Vagina (tissue), 2 donors: ENCODE measurements around the gene ACBD3. TPM values are rescaled to one million over a fixed set of nuclear protein-coding genes. Genes with fewer than 3 reads are reported as not detected.

ENCODE experiments used
- DNase-seq, 2 donors: peaks; one replicate each; pipeline ENCODE4 v3.0.0-alpha.2; 2017; ENCODE audit errors: extremely low spot score in 2 of 2
- H3K27ac ChIP-seq: fragments of 200-600 bp; sonication (generic); one replicate; pipeline ENCODE4 v1.5.1; 2019
- H3K27me3 ChIP-seq: fragments of 200-600 bp; sonication (generic); one replicate; pipeline ENCODE4 v1.5.1; 2019
- H3K36me3 ChIP-seq, 2 donors: fragments of 200-600 bp; sonication (generic); one replicate each; pipeline ENCODE4 v1.5.1; 2017 to 2019
- H3K4me1 ChIP-seq: fragments of 200-600 bp; sonication (generic); one replicate; pipeline ENCODE4 v1.5.1; 2019
- H3K4me3 ChIP-seq, 2 donors: fragments of 200-600 bp; sonication (generic); 1 replicate in 1 of 2; 2 replicates in 1 of 2; pipeline ENCODE4 v1.5.1; 2016 to 2019
- H3K9me3 ChIP-seq: fragments of 200-600 bp; sonication (generic); one replicate; pipeline ENCODE4 v1.5.1; 2019
- CTCF ChIP-seq, 3 experiments: fragments of 450-650 bp in 2 of 3; fragments of 200-600 bp in 1 of 3; sonication (generic) in 1 of 3; IDR thresholded peaks; one replicate each; pipeline ENCODE4 v1.5.1; 2017 to 2019; ENCODE audit warnings: antibody characterized with exemption in 3 of 3, mild to moderate bottlenecking in 2 of 3, moderate library complexity in 2 of 3
- POLR2A ChIP-seq, 2 donors: fragments of 450-650 bp; IDR thresholded peaks; one replicate each; pipeline ENCODE4 v1.6.1; 2017; ENCODE audit warnings: antibody characterized with exemption in 2 of 2, mild to moderate bottlenecking in 2 of 2, moderate library complexity in 2 of 2
- POLR2AphosphoS5 ChIP-seq, 2 donors: sonication (generic); formaldehyde crosslinking; IDR thresholded peaks; one replicate each; pipeline ENCODE4 v1.9.0; 2017; ENCODE audit warnings: antibody characterized with exemption in 2 of 2, mild to moderate bottlenecking in 2 of 2, low read depth in 1 of 2; ENCODE audit not compliant: insufficient read depth in 1 of 2
- intact Hi-C: fragments of 100-400 bp; cut with DNase I; formaldehyde crosslinking; loops from one replicate; pipeline ENCODE4 v1.15.1; 2023
- total RNA-seq: library from RNA; depleted of rRNA; stranded (reverse); fragments of >200 nt; gene quantifications from one replicate; pipeline ENCODE4 v1.2.3, GENCODE V29; 2016

ACBD3 gene
- total RNA-seq, 1 donor from 2014 or later = 38.1 TPM

DNA sequence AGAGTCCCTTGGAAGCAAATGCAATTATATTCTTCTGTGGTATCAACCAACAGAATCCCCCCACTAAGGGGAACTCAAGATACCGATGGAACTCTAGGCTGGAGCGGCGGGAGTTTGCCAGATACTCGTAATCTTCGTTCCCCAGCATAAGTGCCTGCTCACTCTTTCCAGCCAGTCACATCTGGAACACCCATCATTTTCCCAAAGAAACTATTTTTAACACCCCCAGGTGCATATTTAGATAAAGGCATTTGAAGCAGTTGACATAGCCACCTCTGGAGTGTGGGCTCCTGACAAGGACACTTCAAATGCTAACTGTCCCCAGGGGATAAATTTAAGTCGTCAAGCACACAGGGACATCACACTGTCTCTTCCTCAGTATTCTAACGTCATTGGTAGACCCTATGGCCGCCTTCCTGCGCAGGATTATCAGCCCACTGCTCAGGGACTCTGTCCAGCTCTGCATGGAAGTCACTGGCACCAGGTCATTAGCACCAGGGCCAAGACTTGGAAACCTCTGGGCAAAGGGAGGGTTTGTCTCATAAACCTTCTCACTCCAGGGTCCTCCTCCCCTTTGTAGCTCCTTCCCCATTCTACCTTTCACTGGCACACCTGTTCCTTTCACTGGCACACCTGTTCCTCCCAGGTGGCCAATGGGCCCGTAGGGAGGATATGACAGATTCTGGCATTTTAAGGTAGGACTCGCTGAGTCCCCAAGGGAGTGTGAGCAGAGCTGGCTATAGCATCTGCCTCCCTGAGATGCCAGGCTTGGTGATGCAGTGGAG is 75.3 kb downstream of the ACBD3 start:
- Histone ChIP-seq H3K27me3 (no peaks in the 10 kb centered on the region), H3K4me3 (peak overlapping the region; percentile 71 to 80), H3K36me3 (no peaks in the 10 kb centered on the region), H3K9me3 (no peaks in the 10 kb centered on the region), H3K4me1 (peaks cover 20% of the 10 kb centered on the region), H3K27ac (peak overlapping the region; percentile 95)
- no peak for DNase-seq
- intact Hi-C loops = loop anchor here (5.0 kb wide), 1 partner anchor 109 kb away; no protein-coding TSS in a partner anchor
- TF ChIP-seq POLR2AphosphoS5 (IDR thresholded peaks at IDR 0.05; ENCODE audit: insufficient read depth in 1 of 2, low read depth in 1 of 2) (no peak), CTCF (IDR thresholded peaks at IDR 0.05) (no peak), POLR2A (IDR thresholded peaks at IDR 0.05) (no peak)

DNA sequence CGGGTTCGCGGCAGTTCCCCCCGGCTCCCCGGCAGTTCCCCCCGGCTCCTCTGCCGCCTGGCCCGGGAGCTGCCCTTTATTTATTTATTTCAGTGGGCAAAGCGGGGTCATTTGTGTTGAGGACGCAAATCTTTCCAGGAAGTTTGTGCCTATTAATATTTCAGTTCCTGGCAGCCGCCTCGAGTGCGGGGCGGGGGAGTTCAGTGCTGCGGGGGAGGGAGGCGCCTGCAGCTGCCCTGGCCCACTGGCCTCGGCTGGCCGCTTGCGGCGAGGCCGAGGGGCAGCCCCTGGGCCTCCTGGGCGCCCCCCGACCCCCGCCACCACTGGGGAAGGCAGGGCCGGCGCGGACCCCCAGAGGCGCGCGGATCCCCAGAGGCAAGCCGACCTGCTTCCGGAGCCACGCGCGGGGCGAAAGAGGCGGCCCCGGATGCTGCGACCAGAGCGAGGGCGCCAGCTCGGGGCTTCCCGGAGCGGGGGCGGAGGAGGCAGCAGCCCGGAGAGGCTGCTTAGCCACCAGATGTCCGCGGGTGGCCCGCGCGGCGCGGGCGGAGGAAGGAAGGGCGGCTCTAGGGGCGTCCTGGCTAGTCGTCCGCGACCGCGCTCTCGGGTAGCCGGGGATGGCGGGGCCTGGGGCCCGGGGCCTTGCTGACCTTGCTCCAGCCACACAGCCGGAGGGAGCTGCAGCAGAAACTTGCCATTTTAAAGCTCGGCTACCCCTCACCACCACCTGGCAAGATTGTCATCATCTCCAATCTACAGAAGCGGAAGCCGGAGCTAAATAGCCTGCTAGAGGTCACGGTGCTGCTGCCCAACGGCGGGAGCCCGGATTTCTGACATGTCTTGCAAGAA is 76.1 kb downstream of the ACBD3 start:
- intact Hi-C loops = loop anchor here (5.0 kb wide), 1 partner anchor 108 kb away; no protein-coding TSS in a partner anchor
- H3K4me3 ChIP-seq = peak overlapping the region; percentile 71 to 80
- no peaks in the 10 kb centered on the region for H3K36me3 ChIP-seq
- TF ChIP-seq POLR2A (IDR thresholded peaks at IDR 0.05) (no peak), CTCF (IDR thresholded peaks at IDR 0.05) (no peak), POLR2AphosphoS5 (IDR thresholded peaks at IDR 0.05; ENCODE audit: insufficient read depth in 1 of 2, low read depth in 1 of 2) (peak in 1 of 2 donors; percentile 29)
- peak overlapping the region; percentile 95 for H3K27ac ChIP-seq
- H3K4me1 ChIP-seq = peaks cover 20% of the 10 kb centered on the region
- no peaks in the 10 kb centered on the region for H3K27me3 ChIP-seq
- no peaks in the 10 kb centered on the region for H3K9me3 ChIP-seq
- DNase-seq = no peak

DNA sequence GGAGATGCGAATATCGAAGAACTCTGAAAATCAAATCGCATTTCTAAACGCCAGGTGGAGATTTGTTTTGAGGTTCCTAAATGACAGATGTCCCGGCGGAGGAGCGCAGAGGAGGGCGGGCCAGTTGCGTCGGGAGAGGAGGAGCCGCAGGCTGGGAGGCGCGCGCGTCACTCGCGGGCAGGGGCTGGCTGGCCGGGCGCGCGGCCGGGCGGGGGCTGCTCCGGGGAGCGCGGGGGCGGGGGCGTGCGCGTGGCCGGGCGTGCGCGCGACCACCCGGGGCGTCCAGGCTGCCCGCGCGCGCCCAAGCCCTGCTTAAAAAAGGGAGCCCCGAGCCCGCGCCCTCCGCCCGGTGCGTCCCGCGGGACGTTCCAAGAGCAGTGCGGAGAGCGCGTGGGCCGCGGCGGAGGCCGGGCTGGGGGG is 76.7 kb downstream of the ACBD3 start:
- Histone ChIP-seq H3K9me3 (no peaks in the 10 kb centered on the region), H3K36me3 (no peaks in the 10 kb centered on the region), H3K27me3 (no peaks in the 10 kb centered on the region), H3K27ac (peak overlapping the region; percentile 95), H3K4me3 (peak overlapping the region; percentile 71 to 80), H3K4me1 (peaks cover 20% of the 10 kb centered on the region)
- TF ChIP-seq CTCF (IDR thresholded peaks at IDR 0.05) = no peak
- peak in 1 of 2 donors; percentile 66 for TF ChIP-seq POLR2AphosphoS5 (IDR thresholded peaks at IDR 0.05; ENCODE audit: insufficient read depth in 1 of 2, low read depth in 1 of 2)
- peak in 1 of 2 donors; percentile 9 for TF ChIP-seq POLR2A (IDR thresholded peaks at IDR 0.05)
- intact Hi-C loops = loop anchor here (5.0 kb wide), 1 partner anchor 108 kb away; no protein-coding TSS in a partner anchor
- no peak for DNase-seq

DNA sequence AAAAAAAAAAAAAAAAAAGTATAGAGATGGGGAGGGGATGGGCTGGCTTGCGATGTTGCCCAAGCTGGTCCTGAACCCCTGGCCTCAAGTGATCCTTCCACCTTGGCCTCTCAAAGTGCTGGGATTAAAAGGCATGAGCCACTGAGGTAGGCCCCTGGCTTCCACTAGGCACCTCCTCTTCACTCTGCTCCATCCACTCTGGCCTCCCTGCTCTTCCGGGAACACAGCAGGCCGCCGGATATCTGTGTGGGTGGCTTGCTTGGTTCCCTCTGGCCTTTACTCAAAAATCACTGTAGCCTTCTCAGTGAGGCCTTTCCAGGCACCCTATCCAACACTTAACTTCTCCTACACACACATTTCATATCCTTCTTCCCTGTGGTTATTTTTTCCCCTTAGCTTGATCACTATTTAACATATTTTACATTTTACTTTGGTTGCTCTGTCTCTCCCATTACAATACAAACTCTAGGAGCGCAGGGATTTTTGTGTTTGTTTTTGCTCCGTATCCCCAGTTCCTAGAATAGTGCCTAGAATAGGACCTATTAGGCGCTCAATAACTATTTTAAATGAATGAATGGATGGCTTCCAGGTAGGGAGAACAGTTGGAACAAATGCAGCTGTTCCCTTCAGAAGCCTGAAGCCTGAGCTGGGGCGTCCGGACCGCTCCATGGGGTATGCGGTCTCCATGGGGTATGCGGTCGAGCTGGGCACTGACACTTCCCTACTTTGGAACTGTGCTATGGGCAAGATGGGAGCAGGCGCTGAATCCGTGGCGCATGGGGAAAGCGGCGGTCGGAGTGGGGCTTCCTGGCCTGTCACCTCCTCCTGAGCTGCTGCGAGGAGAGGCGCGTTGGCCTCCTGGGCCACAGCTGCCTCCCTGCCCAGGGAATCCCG is 77.4 kb downstream of the ACBD3 start:
- Histone ChIP-seq H3K9me3 (no peaks in the 10 kb centered on the region), H3K27ac (peak overlapping the region; percentile 95), H3K27me3 (no peaks in the 10 kb centered on the region), H3K4me1 (peaks cover 20% of the 10 kb centered on the region), H3K36me3 (no peaks in the 10 kb centered on the region), H3K4me3 (peak overlapping the region; percentile 71 to 80)
- TF ChIP-seq CTCF (IDR thresholded peaks at IDR 0.05) (no peak), POLR2AphosphoS5 (IDR thresholded peaks at IDR 0.05; ENCODE audit: insufficient read depth in 1 of 2, low read depth in 1 of 2) (no peak), POLR2A (IDR thresholded peaks at IDR 0.05) (no peak)
- no peak for DNase-seq
- intact Hi-C loops = no loop called here
